ENCODE data around the gene NUDT14. TPM values are rescaled to one million over a fixed set of nuclear protein-coding genes. Genes with fewer than 3 reads are reported as not detected.

Gene NUDT14
- total RNA-seq, 3 donors from 2014 or later, result 26.9 to 46.7 (median 37.9) TPM

DNA sequence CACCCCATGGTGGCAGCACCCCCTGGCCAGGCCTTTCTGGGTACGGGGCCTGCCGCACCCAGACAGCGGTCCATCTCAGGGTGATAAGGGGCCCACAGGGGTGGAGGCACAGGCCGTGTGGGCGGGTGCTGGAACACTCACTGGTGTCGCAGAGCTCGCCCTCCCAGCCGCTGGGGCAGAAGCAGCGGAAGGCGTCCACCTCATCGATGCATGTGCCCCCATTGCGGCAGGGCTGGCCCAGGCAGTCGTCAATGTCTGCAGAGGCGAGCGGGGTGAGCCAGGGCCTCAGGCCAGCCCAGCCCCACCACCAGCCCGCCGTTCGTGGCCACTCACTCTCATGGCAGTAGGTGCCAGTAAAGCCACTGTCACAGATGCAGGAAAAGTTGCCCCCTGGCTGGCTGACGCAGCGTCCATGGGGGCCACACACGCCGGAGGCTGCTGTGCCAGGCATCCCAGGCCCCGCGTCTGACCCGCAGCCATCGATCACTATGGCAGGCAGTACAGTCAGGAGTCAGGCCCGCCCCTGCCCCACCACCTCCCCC is 32.4 kb downstream of the NUDT14 start:
- TF ChIP-seq, protein P1, sequence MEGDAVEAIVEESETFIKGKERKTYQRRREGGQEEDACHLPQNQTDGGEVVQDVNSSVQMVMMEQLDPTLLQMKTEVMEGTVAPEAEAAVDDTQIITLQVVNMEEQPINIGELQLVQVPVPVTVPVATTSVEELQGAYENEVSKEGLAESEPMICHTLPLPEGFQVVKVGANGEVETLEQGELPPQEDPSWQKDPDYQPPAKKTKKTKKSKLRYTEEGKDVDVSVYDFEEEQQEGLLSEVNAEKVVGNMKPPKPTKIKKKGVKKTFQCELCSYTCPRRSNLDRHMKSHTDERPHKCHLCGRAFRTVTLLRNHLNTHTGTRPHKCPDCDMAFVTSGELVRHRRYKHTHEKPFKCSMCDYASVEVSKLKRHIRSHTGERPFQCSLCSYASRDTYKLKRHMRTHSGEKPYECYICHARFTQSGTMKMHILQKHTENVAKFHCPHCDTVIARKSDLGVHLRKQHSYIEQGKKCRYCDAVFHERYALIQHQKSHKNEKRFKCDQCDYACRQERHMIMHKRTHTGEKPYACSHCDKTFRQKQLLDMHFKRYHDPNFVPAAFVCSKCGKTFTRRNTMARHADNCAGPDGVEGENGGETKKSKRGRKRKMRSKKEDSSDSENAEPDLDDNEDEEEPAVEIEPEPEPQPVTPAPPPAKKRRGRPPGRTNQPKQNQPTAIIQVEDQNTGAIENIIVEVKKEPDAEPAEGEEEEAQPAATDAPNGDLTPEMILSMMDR (IDR thresholded peaks at IDR 0.05), result no peak
- Histone ChIP-seq H3K36me3 (ENCODE audit: low read depth) (no peaks in the 10 kb centered on the region), H3K4me1 (ENCODE audit: low read depth) (no peaks in the 10 kb centered on the region), H3K4me3 (no peak overlapping the region), H3K9me3 (no peaks in the 10 kb centered on the region)
- DNase-seq (peak in 1 of 3 donors; percentile 29), ATAC-seq (no peak)
- intact Hi-C loops (cut with DNase I, micrococcal nuclease), result no loop called here

DNA sequence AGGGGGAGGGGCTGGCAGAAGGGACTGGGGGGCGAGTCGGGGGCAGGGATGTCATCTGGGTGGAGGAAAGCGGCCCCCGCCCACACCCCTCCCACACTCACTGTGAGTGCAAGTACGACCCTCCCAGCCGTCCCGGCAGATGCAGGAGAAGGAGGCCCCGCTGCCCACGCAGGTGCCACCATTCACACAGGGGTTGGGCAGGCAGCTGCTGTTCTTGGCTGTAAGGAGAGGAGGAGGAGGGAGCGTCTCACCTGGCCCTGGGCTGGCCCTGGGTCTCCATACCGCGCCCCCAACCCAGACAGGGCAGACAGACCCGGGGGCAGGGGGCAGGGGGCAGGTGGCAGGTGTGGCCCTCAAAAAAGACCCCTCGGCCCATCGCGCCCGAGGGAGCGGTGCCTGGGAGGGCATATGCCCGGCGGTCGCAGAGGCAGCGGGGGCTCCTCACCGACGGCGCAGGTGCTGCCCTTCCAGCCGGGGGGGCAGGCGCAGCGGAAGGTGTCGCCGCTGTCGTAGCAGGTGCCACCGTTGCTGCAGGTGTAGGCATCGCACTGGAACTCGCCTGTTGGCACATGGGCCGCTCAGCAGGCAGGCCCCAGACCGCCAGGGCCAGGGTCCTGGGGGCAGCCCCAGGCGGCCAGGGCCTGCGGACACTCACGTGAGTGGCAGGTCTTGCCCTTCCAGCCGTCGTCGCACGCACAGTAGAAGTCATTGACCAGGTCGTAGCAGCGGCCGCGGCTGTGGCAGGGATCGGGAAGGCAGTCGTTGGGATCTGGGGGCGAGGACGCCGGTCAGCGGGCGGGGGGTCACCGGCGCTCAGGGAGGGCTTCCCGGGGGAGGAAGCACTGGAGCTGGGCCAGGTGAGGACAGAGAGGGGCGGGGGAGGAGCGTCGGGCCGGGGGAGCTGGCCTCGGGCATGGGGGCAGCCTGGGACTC is 33.2 kb downstream of the NUDT14 start:
- ATAC-seq (no peak), DNase-seq (peak in 1 of 3 donors; percentile 43)
- no peaks in the 10 kb centered on the region for H3K36me3 ChIP-seq (ENCODE audit: low read depth)
- no peak overlapping the region for H3K4me3 ChIP-seq
- TF ChIP-seq, protein P1 (IDR thresholded peaks at IDR 0.05), result no peak
- intact Hi-C loops (cut with DNase I, micrococcal nuclease), result no loop called here
- H3K4me1 ChIP-seq (ENCODE audit: low read depth), result no peaks in the 10 kb centered on the region
- H3K9me3 ChIP-seq, result no peaks in the 10 kb centered on the region

DNA sequence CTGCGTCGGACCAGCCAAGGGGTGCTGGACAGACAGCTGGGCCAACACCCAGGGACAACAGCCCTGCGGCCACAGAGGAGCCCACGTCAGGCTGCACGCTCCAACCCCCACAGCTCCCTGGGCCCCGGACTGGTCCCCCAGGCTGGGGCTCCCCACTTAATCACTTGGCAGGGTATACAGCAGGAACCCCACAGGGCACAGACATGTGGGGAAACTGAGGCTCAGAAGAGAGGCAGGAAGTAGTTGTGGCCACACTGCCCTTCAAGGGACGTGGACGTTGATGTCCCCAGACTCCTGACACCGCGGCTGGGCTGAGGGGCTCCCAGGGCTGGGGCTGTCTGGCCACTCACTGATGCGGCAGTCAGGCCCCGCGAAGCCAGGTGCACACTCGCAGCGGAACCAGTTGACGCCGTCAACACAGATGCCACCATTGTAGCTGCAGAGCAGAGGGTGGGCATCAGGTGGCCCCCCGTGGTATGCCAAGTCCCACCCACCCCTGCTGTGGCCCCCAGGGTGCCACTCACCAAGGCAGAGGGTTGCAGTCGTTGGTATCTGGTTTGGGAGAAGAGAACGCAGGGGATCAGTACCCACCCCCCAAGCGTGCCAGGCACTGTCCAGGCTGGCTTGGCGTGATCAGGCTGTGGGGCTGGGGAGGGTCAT is 34.0 kb downstream of the NUDT14 start:
- Histone ChIP-seq H3K36me3 (ENCODE audit: low read depth) (no peaks in the 10 kb centered on the region), H3K4me3 (no peak overlapping the region), H3K4me1 (ENCODE audit: low read depth) (no peaks in the 10 kb centered on the region), H3K9me3 (no peaks in the 10 kb centered on the region)
- DNase-seq (peak in 1 of 3 donors; percentile 34), ATAC-seq (no peak)
- TF ChIP-seq, protein P1 (IDR thresholded peaks at IDR 0.05), result no peak
- intact Hi-C loops (cut with DNase I, micrococcal nuclease), result no loop called here

DNA sequence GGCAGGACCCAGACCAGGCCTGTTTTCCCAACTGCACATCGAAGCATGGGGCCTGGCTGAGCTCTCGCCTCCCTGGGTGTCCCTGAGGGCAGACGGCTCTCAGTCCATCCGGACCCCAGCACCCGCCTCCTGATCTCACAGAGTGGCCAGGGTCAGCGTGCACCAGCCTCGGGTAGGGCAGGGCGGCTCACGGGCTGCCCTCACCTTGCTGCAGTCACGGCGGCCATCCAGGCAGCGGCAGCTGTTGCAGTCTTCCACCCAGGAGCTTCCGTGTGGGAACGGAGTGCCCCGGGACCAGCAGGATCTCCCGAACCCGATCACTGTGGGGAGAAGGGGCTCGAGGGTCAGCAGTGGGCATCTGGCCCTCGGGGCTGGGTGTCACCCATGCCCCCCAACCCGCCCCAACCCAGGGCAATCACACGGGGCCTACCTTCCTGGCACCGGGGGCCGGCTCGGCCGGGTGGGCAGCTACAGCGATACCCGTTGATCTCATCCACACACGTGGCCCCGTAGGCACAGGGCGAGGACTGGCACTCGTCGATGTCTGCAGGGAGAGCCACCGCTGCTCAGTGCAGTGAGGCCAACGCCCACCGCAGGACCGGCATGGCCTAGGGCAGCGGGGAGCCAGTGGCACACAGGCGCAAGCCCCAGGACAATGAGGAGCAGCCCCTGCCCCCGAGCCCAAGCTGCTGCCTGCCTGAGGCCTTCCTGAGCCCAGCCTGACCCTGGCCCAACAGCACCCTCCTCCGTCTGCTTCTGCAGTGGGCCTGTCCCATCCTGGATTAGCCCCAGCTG is 34.7 kb downstream of the NUDT14 start:
- no peak for ATAC-seq

More for the DNA sequence above, 34.7 kb downstream of the NUDT14 start:
- Histone ChIP-seq H3K4me1 (ENCODE audit: low read depth) (no peaks in the 10 kb centered on the region), H3K4me3 (no peak overlapping the region), H3K36me3 (ENCODE audit: low read depth) (no peaks in the 10 kb centered on the region), H3K9me3 (no peaks in the 10 kb centered on the region)
- TF ChIP-seq, protein P1 (IDR thresholded peaks at IDR 0.05), result no peak
- DNase-seq, result peak in 1 of 3 donors; percentile 38
- intact Hi-C loops (cut with DNase I, micrococcal nuclease), result no loop called here
